WTC11 (cell line): ENCODE results near the gene LYRM4. TPM values are rescaled to one million over a fixed set of nuclear protein-coding genes. Genes with fewer than 3 reads are reported as not detected.

Source experiments
- ATAC-seq: fragments of 200-7000 bp; cut with Tn5 transposase; 2 replicates; pipeline ENCODE4 v1.10.0; 2021; ENCODE audit warnings: mild to moderate bottlenecking, moderate library complexity
- CTCF ChIA-PET: fragments of 300-600 bp; sonication (Branson Sonifier 250); formaldehyde crosslinking; loops from one replicate; lab custom pipeline; 2021; ENCODE audit warnings: antibody characterized with exemption; lab: Charles Lee
- POLR2A ChIA-PET: fragments of 350-600 bp; sonication (Branson Sonifier 250); formaldehyde crosslinking; loops from one replicate; lab custom pipeline; 2021; ENCODE audit warnings: antibody characterized with exemption; lab: Charles Lee
- DNase-seq: peaks from one replicate; pipeline ENCODE4 v3.0.0; 2021; ENCODE audit warnings: low spot score
- H3K27ac Mint-ChIP-seq: 2 replicates; pipeline ENCODE4 v1.8.0; 2021; ENCODE audit warnings: mixed read lengths
- H3K27me3 Mint-ChIP-seq: 2 replicates; pipeline ENCODE4 v1.8.0; 2021; ENCODE audit warnings: low read depth, mild to moderate bottlenecking, moderate library complexity, mixed read lengths
- H3K36me3 Mint-ChIP-seq: 2 replicates; pipeline ENCODE4 v1.8.0; 2021; ENCODE audit warnings: mixed read lengths
- H3K4me1 Mint-ChIP-seq: 2 replicates; pipeline ENCODE4 v1.8.0; 2022; ENCODE audit warnings: mixed read lengths
- H3K4me3 Mint-ChIP-seq: 2 replicates; pipeline ENCODE4 v1.8.0; 2021; ENCODE audit warnings: mild to moderate bottlenecking, moderate library complexity, mixed read lengths
- H3K9me3 Mint-ChIP-seq: 2 replicates; pipeline ENCODE4 v1.8.0; 2021; ENCODE audit warnings: mixed read lengths
- CDX4 ChIP-seq: fragments of 250-450 bp; sonication (Bioruptor Pico); IDR thresholded peaks from 2 replicates; pipeline ENCODE4 v1.9.0; 2021; ENCODE audit warnings: moderate library complexity, mild to moderate bottlenecking, inconsistent platforms, borderline replicate concordance
- ELF4 ChIP-seq: sonication (generic); formaldehyde crosslinking; IDR thresholded peaks from 2 replicates; pipeline ENCODE4 v1.8.1; 2022; ENCODE audit warnings: low read depth, mild to moderate bottlenecking, moderate library complexity, missing genetic modification reagents
- ESRRA ChIP-seq: sonication (generic); formaldehyde crosslinking; IDR thresholded peaks from 2 replicates; pipeline ENCODE4 v1.8.1; 2022; ENCODE audit warnings: mild to moderate bottlenecking, missing genetic modification reagents, borderline replicate concordance
- GRHL2 ChIP-seq: fragments of 250-450 bp; sonication (Bioruptor Pico); IDR thresholded peaks from 2 replicates; pipeline ENCODE4 v1.8.0; 2022; ENCODE audit warnings: mild to moderate bottlenecking, moderate library complexity; ENCODE audit not compliant: insufficient replicate concordance, severe bottlenecking
- JAZF1 ChIP-seq: fragments of 250-450 bp; sonication (Bioruptor Pico); IDR thresholded peaks from 2 replicates; pipeline ENCODE4 v1.9.0; 2021; ENCODE audit warnings: moderate library complexity, mild to moderate bottlenecking, inconsistent platforms
- NFYB ChIP-seq: sonication (generic); formaldehyde crosslinking; conservative IDR thresholded peaks from 2 replicates; pipeline ENCODE4 v1.8.0; 2022; ENCODE audit warnings: low read depth, missing genetic modification reagents
- SMAD3 ChIP-seq: sonication (generic); formaldehyde crosslinking; IDR thresholded peaks from 2 replicates; pipeline ENCODE4 v1.8.0; 2022; ENCODE audit warnings: missing genetic modification reagents, mild to moderate bottlenecking, borderline replicate concordance
- TCF7 ChIP-seq: sonication (generic); formaldehyde crosslinking; IDR thresholded peaks from 2 replicates; pipeline ENCODE4 v1.8.0; 2022; ENCODE audit warnings: mild to moderate bottlenecking, low read depth, missing genetic modification reagents, moderate library complexity
- TEAD4 ChIP-seq: sonication (generic); formaldehyde crosslinking; IDR thresholded peaks from 2 replicates; pipeline ENCODE4 v1.8.0; 2022; ENCODE audit warnings: mild to moderate bottlenecking, missing genetic modification reagents
- ZBTB21 ChIP-seq: sonication (generic); formaldehyde crosslinking; IDR thresholded peaks from 2 replicates; pipeline ENCODE4 v1.8.1; 2023; ENCODE audit warnings: mild to moderate bottlenecking, missing genetic modification reagents, borderline replicate concordance
- ZNF121 ChIP-seq: sonication (generic); formaldehyde crosslinking; IDR thresholded peaks from 2 replicates; pipeline ENCODE4 v1.8.0; 2023; ENCODE audit warnings: missing genetic modification reagents
- ZNF219 ChIP-seq: sonication (generic); formaldehyde crosslinking; IDR thresholded peaks from 2 replicates; pipeline ENCODE4 v1.8.0; 2023; ENCODE audit warnings: missing genetic modification reagents, mild to moderate bottlenecking, borderline replicate concordance
- ZNF232 ChIP-seq: sonication (generic); formaldehyde crosslinking; IDR thresholded peaks from 2 replicates; pipeline ENCODE4 v1.8.0; 2022; ENCODE audit warnings: mild to moderate bottlenecking, missing genetic modification reagents
- ZNF317 ChIP-seq: sonication (generic); formaldehyde crosslinking; IDR thresholded peaks from 2 replicates; pipeline ENCODE4 v1.8.1; 2023; ENCODE audit warnings: low read depth, mild to moderate bottlenecking, moderate library complexity, missing genetic modification reagents, borderline replicate concordance
- ZNF396 ChIP-seq: fragments of 250-450 bp; sonication (Bioruptor Pico); IDR thresholded peaks from 2 replicates; pipeline ENCODE4 v1.8.0; 2021; ENCODE audit warnings: mild to moderate bottlenecking, moderate library complexity, borderline replicate concordance
- total RNA-seq: library from RNA; stranded (reverse); gene quantifications from 3 replicates; pipeline ENCODE4 v1.2.3, GENCODE V29; 2021
- TF ChIP-seq, protein P1 (sequence below): sonication (generic); formaldehyde crosslinking; IDR thresholded peaks from 2 replicates; pipeline ENCODE4 v1.8.0; 2022; ENCODE audit warnings: mild to moderate bottlenecking, missing genetic modification reagents
- TF ChIP-seq, protein P2 (sequence below): sonication (generic); formaldehyde crosslinking; IDR thresholded peaks from 2 replicates; pipeline ENCODE4 v1.8.1; 2023; ENCODE audit warnings: mild to moderate bottlenecking, missing genetic modification reagents, moderate library complexity
- TF ChIP-seq, protein P3 (sequence below): fragments of 250-450 bp; sonication (Bioruptor Pico); IDR thresholded peaks from 2 replicates; pipeline ENCODE4 v1.9.0; 2021; ENCODE audit warnings: mild to moderate bottlenecking, borderline replicate concordance
- TF ChIP-seq, protein P4 (sequence below): sonication (generic); formaldehyde crosslinking; IDR thresholded peaks from 2 replicates; pipeline ENCODE4 v1.8.0; 2023; ENCODE audit warnings: missing genetic modification reagents, mild to moderate bottlenecking, borderline replicate concordance

Gene LYRM4
- total RNA-seq, 1 experiment from 2014 or later: 49.7 TPM

DNA sequence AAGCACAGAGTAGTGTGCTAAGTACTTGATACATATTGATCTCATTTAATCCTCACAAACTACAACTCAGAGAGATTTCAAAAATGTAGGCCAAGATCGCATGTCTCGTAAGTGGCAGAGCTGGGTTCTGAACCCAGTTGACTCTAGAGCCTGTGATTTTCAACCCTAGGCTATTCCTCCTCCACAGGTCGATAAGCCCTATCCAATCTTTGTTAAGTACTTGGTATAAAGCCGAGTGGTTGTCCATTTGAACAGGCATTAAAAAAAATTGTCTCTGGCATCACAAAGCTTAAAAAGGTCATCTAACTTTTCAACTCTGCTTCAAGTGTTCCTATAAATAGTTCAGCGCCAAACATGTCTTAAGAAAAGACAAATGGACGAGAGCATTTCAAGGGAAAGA is 37.4 kb downstream of the LYRM4 start (continued):
- TF ChIP-seq, protein P1, sequence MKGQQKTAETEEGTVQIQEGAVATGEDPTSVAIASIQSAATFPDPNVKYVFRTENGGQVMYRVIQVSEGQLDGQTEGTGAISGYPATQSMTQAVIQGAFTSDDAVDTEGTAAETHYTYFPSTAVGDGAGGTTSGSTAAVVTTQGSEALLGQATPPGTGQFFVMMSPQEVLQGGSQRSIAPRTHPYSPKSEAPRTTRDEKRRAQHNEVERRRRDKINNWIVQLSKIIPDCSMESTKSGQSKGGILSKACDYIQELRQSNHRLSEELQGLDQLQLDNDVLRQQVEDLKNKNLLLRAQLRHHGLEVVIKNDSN (CRISPR knock-in tag): no peak
- TF ChIP-seq ESRRA (CRISPR knock-in tag): no peak
- TF ChIP-seq TCF7: no peak

DNA sequence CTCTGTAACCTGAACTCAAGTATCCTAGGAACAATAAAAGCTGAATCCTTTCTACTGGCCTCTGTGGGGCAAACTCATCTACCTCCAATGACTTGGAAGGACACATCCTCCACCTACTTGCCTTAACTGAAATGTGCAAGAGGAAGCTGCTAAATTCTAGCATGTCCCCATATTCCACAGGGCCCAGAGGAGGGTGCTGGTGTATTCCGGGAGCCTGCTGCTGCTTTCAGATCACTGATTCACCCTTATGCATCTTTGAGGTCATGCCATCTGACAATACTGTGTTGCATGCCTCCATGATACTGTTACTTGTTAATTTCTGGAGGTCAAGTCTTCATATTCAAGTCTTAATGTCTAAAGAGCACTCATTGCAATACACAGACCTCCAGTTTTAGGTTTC is 40.3 kb downstream of the LYRM4 start:
- H3K27ac Mint-ChIP-seq: no peak overlapping the region
- CTCF ChIA-PET: interaction anchor here (1.3 to 2.3 kb wide), 3 partner anchors 77 to 159 kb away, joined by 4 to 8 read pairs (median 6); no protein-coding TSS in a partner anchor
- peaks cover 14% of the 10 kb centered on the region for H3K4me1 Mint-ChIP-seq
- H3K4me3 Mint-ChIP-seq: no peak overlapping the region
- no peaks in the 10 kb centered on the region for H3K9me3 Mint-ChIP-seq
- no peaks in the 10 kb centered on the region for H3K36me3 Mint-ChIP-seq
- POLR2A ChIA-PET: no interaction called here
- DNase-seq (no peak), ATAC-seq (no peak)
- H3K27me3 Mint-ChIP-seq: no peaks in the 10 kb centered on the region
- TF ChIP-seq, protein P2, sequence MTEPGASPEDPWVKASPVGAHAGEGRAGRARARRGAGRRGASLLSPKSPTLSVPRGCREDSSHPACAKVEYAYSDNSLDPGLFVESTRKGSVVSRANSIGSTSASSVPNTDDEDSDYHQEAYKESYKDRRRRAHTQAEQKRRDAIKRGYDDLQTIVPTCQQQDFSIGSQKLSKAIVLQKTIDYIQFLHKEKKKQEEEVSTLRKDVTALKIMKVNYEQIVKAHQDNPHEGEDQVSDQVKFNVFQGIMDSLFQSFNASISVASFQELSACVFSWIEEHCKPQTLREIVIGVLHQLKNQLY (CRISPR knock-in tag): no peak
- TF ChIP-seq, protein P3, sequence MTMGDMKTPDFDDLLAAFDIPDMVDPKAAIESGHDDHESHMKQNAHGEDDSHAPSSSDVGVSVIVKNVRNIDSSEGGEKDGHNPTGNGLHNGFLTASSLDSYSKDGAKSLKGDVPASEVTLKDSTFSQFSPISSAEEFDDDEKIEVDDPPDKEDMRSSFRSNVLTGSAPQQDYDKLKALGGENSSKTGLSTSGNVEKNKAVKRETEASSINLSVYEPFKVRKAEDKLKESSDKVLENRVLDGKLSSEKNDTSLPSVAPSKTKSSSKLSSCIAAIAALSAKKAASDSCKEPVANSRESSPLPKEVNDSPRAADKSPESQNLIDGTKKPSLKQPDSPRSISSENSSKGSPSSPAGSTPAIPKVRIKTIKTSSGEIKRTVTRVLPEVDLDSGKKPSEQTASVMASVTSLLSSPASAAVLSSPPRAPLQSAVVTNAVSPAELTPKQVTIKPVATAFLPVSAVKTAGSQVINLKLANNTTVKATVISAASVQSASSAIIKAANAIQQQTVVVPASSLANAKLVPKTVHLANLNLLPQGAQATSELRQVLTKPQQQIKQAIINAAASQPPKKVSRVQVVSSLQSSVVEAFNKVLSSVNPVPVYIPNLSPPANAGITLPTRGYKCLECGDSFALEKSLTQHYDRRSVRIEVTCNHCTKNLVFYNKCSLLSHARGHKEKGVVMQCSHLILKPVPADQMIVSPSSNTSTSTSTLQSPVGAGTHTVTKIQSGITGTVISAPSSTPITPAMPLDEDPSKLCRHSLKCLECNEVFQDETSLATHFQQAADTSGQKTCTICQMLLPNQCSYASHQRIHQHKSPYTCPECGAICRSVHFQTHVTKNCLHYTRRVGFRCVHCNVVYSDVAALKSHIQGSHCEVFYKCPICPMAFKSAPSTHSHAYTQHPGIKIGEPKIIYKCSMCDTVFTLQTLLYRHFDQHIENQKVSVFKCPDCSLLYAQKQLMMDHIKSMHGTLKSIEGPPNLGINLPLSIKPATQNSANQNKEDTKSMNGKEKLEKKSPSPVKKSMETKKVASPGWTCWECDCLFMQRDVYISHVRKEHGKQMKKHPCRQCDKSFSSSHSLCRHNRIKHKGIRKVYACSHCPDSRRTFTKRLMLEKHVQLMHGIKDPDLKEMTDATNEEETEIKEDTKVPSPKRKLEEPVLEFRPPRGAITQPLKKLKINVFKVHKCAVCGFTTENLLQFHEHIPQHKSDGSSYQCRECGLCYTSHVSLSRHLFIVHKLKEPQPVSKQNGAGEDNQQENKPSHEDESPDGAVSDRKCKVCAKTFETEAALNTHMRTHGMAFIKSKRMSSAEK: no peak
- TF ChIP-seq ZNF219 (CRISPR knock-in tag): no peak

- no peaks in the 10 kb centered on the region for H3K9me3 Mint-ChIP-seq
- POLR2A ChIA-PET: interaction anchor here (0.7 kb wide), 1 partner anchor 41 kb away, joined by 3 read pairs; no protein-coding TSS in a partner anchor
- no peaks in the 10 kb centered on the region for H3K36me3 Mint-ChIP-seq
- CTCF ChIA-PET: interaction anchor here (0.6 to 3.0 kb wide), 6 partner anchors 76 to 1328 kb away, joined by 3 to 16 read pairs (median 8); no protein-coding TSS in a partner anchor
- no peak for ATAC-seq
- H3K4me1 Mint-ChIP-seq: peaks cover 18% of the 10 kb centered on the region
- DNase-seq: no peak
- no peak overlapping the region for H3K4me3 Mint-ChIP-seq
- TF ChIP-seq, protein P2 (CRISPR knock-in tag): no peak
- TF ChIP-seq NFYB (CRISPR knock-in tag): no peak
- TF ChIP-seq, protein P4, sequence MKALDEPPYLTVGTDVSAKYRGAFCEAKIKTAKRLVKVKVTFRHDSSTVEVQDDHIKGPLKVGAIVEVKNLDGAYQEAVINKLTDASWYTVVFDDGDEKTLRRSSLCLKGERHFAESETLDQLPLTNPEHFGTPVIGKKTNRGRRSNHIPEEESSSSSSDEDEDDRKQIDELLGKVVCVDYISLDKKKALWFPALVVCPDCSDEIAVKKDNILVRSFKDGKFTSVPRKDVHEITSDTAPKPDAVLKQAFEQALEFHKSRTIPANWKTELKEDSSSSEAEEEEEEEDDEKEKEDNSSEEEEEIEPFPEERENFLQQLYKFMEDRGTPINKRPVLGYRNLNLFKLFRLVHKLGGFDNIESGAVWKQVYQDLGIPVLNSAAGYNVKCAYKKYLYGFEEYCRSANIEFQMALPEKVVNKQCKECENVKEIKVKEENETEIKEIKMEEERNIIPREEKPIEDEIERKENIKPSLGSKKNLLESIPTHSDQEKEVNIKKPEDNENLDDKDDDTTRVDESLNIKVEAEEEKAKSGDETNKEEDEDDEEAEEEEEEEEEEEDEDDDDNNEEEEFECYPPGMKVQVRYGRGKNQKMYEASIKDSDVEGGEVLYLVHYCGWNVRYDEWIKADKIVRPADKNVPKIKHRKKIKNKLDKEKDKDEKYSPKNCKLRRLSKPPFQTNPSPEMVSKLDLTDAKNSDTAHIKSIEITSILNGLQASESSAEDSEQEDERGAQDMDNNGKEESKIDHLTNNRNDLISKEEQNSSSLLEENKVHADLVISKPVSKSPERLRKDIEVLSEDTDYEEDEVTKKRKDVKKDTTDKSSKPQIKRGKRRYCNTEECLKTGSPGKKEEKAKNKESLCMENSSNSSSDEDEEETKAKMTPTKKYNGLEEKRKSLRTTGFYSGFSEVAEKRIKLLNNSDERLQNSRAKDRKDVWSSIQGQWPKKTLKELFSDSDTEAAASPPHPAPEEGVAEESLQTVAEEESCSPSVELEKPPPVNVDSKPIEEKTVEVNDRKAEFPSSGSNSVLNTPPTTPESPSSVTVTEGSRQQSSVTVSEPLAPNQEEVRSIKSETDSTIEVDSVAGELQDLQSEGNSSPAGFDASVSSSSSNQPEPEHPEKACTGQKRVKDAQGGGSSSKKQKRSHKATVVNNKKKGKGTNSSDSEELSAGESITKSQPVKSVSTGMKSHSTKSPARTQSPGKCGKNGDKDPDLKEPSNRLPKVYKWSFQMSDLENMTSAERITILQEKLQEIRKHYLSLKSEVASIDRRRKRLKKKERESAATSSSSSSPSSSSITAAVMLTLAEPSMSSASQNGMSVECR: no peak
- no peak for TF ChIP-seq GRHL2
- TF ChIP-seq JAZF1 (CRISPR knock-in tag): no peak
- no peak for TF ChIP-seq CDX4 (CRISPR knock-in tag)
- no peak for TF ChIP-seq TEAD4 (CRISPR knock-in tag)
- no peak for TF ChIP-seq ESRRA (CRISPR knock-in tag)
- TF ChIP-seq SMAD3 (CRISPR knock-in tag): no peak
- no peak for TF ChIP-seq ZNF396
- TF ChIP-seq ZNF232: no peak
- TF ChIP-seq ZNF317: no peak
- TF ChIP-seq ELF4 (CRISPR knock-in tag): no peak
- TF ChIP-seq ZNF121 (CRISPR knock-in tag): no peak
- no peak for TF ChIP-seq ZBTB21
- TF ChIP-seq, protein P1 (CRISPR knock-in tag): no peak
- no peaks in the 10 kb centered on the region for H3K27me3 Mint-ChIP-seq
- no peak overlapping the region for H3K27ac Mint-ChIP-seq
Observed at GRCh38 chr6:5219011-5219691, 41.6 kb downstream of the LYRM4 start.
